HepG2 (cell line): ENCODE measurements around the gene ABCB4. TPM values are rescaled to one million over a fixed set of nuclear protein-coding genes. Genes with fewer than 3 reads are reported as not detected.

Source experiments
- CHCHD3 ChIP-seq: sonication (generic); formaldehyde crosslinking; IDR thresholded peaks from 2 replicates; pipeline ENCODE4 v1.8.0; 2022; ENCODE audit warnings: mild to moderate bottlenecking, missing genetic modification reagents, moderate library complexity
- FOSL1 ChIP-seq: sonication (generic); formaldehyde crosslinking; IDR thresholded peaks from 2 replicates; pipeline ENCODE4 v1.9.0; 2021; ENCODE audit warnings: missing genetic modification reagents, borderline replicate concordance
- HDAC2 ChIP-seq: sonication (generic); formaldehyde crosslinking; IDR thresholded peaks from 2 replicates; pipeline ENCODE4 v1.4.0; 2020; ENCODE audit warnings: missing genetic modification reagents
- JUN ChIP-seq: sonication (generic); formaldehyde crosslinking; IDR thresholded peaks from 2 replicates; pipeline ENCODE4 v1.4.0; 2020; ENCODE audit warnings: mild to moderate bottlenecking, missing genetic modification reagents
- KDM3A ChIP-seq: IDR thresholded peaks from 2 replicates; pipeline ENCODE4 v1.6.1; 2018; ENCODE audit warnings: low read depth, missing compliant biosample characterization
- NCOA5 ChIP-seq: sonication (generic); formaldehyde crosslinking; IDR thresholded peaks from 2 replicates; pipeline ENCODE4 v1.4.0; 2020; ENCODE audit warnings: missing genetic modification reagents
- NFIC ChIP-seq: IDR thresholded peaks from 2 replicates; pipeline ENCODE4 v1.6.1; 2012; ENCODE audit warnings: mild to moderate bottlenecking, low read length, inconsistent platforms
- ZBTB8A ChIP-seq: sonication (generic); formaldehyde crosslinking; IDR thresholded peaks from 2 replicates; pipeline ENCODE4 v1.4.0; 2020; ENCODE audit warnings: mild to moderate bottlenecking, low read depth, missing genetic modification reagents, borderline replicate concordance
- ZNF230 ChIP-seq: sonication (generic); formaldehyde crosslinking; IDR thresholded peaks from 2 replicates; pipeline ENCODE4 v1.4.0; 2020; ENCODE audit warnings: mild to moderate bottlenecking, missing genetic modification reagents
- ZNF337 ChIP-seq: sonication (generic); formaldehyde crosslinking; IDR thresholded peaks from 2 replicates; pipeline ENCODE4 v1.5.1; 2020; ENCODE audit warnings: missing genetic modification reagents, low read depth, mild to moderate bottlenecking, borderline replicate concordance
- ZNF354B ChIP-seq: sonication (generic); formaldehyde crosslinking; IDR thresholded peaks from 2 replicates; pipeline ENCODE4 v1.8.0; 2022; ENCODE audit warnings: mild to moderate bottlenecking, missing genetic modification reagents
- ZNF607 ChIP-seq: sonication (generic); formaldehyde crosslinking; IDR thresholded peaks from 2 replicates; pipeline ENCODE4 v1.5.1; 2020; ENCODE audit warnings: missing genetic modification reagents, mild to moderate bottlenecking, borderline replicate concordance
- ZNF619 ChIP-seq: sonication (generic); formaldehyde crosslinking; IDR thresholded peaks from 2 replicates; pipeline ENCODE4 v1.4.0; 2020; ENCODE audit warnings: mild to moderate bottlenecking, missing genetic modification reagents
- ZNF788 ChIP-seq: sonication (generic); formaldehyde crosslinking; IDR thresholded peaks from 2 replicates; pipeline ENCODE4 v1.5.0; 2020; ENCODE audit warnings: mild to moderate bottlenecking, missing genetic modification reagents, borderline replicate concordance
- polyA plus RNA-seq, 8 experiments: library from polyadenylated mRNA; depleted of rRNA in 3 of 8; stranded (reverse) in 7 of 8; unstranded in 1 of 8; fragments of >200 nt; fragmentation: Illumina TruSeq in 4 of 8; extraction: Trizol in 4 of 8; gene quantifications; 2 replicates each; pipeline versions ENCODE4 v1.2.1 to v1.2.3, GENCODE V29; 2011 to 2016; ENCODE audit warnings: low read depth in 4 of 8, missing spikeins in 1 of 8, mixed read lengths in 1 of 8; ENCODE audit not compliant: insufficient read depth in 1 of 8
- total RNA-seq, 5 experiments: library from RNA; depleted of rRNA; stranded (reverse); fragments of >200 nt; fragmentation: Illumina TruSeq; extraction: Trizol; gene quantifications; 2 replicates each; pipeline ENCODE4 v1.2.3, GENCODE V29; 2016; ENCODE audit warnings: low read depth in 1 of 5
- TF ChIP-seq, protein P1 (sequence below), 2 experiments: sonication (generic) in 1 of 2; formaldehyde crosslinking in 1 of 2; IDR thresholded peaks; 2 replicates each; pipeline versions ENCODE4 v1.4.0 to v1.6.1; 2016 to 2020; ENCODE audit warnings: borderline replicate concordance in 1 of 2, low read depth in 1 of 2, mild to moderate bottlenecking in 1 of 2, missing genetic modification reagents in 1 of 2
- TF ChIP-seq, protein P2 (sequence below): sonication (generic); formaldehyde crosslinking; IDR thresholded peaks from 2 replicates; pipeline ENCODE4 v1.4.0; 2020; ENCODE audit warnings: mild to moderate bottlenecking, missing genetic modification reagents
- TF ChIP-seq, protein P3 (sequence below): sonication (generic); formaldehyde crosslinking; IDR thresholded peaks from 2 replicates; pipeline ENCODE4 v1.4.0; 2020; ENCODE audit warnings: missing genetic modification reagents
- TF ChIP-seq, protein P4 (sequence below): IDR thresholded peaks from 2 replicates; pipeline ENCODE4 v1.6.1; 2016; ENCODE audit warnings: low read depth, control low read depth
- TF ChIP-seq, protein P5 (sequence below): sonication (generic); formaldehyde crosslinking; IDR thresholded peaks from 2 replicates; pipeline ENCODE4 v1.4.0; 2020; ENCODE audit warnings: missing genetic modification reagents

ABCB4 gene
- total and polyA plus RNA-seq, 2 of the 13 experiments (the other 11 are each of a cell fraction or from before 2014, with no cell fraction given) = 18.0 to 32.4 TPM

- TF ChIP-seq NFIC (peak; percentile 83), ZBTB8A (no peak), NCOA5 (CRISPR knock-in tag) (no peak), HDAC2 (CRISPR knock-in tag) (peak; percentile 88), ZNF337 (no peak), JUN (CRISPR knock-in tag) (no peak), ZNF619 (CRISPR knock-in tag) (no peak), ZNF788 (0 out of 2 replicates have a peak, but pooled peaks have one; percentile 56), ZNF607 (CRISPR knock-in tag) (no peak), ZNF354B (CRISPR knock-in tag) (no peak), CHCHD3 (CRISPR knock-in tag) (no peak), FOSL1 (CRISPR knock-in tag) (no peak), ZNF230 (CRISPR knock-in tag) (no peak; the same call in 1 of the 2 replicates), KDM3A (CRISPR knock-in tag) (0 out of 2 replicates have a peak, but pooled peaks have one; percentile 25)
- TF ChIP-seq, protein P1, sequence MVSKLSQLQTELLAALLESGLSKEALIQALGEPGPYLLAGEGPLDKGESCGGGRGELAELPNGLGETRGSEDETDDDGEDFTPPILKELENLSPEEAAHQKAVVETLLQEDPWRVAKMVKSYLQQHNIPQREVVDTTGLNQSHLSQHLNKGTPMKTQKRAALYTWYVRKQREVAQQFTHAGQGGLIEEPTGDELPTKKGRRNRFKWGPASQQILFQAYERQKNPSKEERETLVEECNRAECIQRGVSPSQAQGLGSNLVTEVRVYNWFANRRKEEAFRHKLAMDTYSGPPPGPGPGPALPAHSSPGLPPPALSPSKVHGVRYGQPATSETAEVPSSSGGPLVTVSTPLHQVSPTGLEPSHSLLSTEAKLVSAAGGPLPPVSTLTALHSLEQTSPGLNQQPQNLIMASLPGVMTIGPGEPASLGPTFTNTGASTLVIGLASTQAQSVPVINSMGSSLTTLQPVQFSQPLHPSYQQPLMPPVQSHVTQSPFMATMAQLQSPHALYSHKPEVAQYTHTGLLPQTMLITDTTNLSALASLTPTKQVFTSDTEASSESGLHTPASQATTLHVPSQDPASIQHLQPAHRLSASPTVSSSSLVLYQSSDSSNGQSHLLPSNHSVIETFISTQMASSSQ (IDR thresholded peaks at IDR 0.05; ENCODE audit: low read depth) = no peak
- TF ChIP-seq, protein P1 (CRISPR knock-in tag; IDR thresholded peaks at IDR 0.05; ENCODE audit: borderline replicate concordance) = no peak; the same call in 1 of the 2 replicates
- TF ChIP-seq, protein P2, sequence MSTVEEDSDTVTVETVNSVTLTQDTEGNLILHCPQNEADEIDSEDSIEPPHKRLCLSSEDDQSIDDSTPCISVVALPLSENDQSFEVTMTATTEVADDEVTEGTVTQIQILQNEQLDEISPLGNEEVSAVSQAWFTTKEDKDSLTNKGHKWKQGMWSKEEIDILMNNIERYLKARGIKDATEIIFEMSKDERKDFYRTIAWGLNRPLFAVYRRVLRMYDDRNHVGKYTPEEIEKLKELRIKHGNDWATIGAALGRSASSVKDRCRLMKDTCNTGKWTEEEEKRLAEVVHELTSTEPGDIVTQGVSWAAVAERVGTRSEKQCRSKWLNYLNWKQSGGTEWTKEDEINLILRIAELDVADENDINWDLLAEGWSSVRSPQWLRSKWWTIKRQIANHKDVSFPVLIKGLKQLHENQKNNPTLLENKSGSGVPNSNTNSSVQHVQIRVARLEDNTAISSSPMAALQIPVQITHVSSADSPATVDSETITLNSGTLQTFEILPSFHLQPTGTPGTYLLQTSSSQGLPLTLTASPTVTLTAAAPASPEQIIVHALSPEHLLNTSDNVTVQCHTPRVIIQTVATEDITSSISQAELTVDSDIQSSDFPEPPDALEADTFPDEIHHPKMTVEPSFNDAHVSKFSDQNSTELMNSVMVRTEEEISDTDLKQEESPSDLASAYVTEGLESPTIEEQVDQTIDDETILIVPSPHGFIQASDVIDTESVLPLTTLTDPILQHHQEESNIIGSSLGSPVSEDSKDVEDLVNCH (CRISPR knock-in tag) = no peak
- TF ChIP-seq, protein P3, sequence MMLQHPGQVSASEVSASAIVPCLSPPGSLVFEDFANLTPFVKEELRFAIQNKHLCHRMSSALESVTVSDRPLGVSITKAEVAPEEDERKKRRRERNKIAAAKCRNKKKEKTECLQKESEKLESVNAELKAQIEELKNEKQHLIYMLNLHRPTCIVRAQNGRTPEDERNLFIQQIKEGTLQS = no peak; the same call in 1 of the 2 replicates
- TF ChIP-seq, protein P4, sequence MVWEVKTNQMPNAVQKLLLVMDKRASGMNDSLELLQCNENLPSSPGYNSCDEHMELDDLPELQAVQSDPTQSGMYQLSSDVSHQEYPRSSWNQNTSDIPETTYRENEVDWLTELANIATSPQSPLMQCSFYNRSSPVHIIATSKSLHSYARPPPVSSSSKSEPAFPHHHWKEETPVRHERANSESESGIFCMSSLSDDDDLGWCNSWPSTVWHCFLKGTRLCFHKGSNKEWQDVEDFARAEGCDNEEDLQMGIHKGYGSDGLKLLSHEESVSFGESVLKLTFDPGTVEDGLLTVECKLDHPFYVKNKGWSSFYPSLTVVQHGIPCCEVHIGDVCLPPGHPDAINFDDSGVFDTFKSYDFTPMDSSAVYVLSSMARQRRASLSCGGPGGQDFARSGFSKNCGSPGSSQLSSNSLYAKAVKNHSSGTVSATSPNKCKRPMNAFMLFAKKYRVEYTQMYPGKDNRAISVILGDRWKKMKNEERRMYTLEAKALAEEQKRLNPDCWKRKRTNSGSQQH (CRISPR knock-in tag) = no peak
- TF ChIP-seq, protein P5, sequence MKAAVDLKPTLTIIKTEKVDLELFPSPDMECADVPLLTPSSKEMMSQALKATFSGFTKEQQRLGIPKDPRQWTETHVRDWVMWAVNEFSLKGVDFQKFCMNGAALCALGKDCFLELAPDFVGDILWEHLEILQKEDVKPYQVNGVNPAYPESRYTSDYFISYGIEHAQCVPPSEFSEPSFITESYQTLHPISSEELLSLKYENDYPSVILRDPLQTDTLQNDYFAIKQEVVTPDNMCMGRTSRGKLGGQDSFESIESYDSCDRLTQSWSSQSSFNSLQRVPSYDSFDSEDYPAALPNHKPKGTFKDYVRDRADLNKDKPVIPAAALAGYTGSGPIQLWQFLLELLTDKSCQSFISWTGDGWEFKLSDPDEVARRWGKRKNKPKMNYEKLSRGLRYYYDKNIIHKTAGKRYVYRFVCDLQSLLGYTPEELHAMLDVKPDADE (CRISPR knock-in tag) = no peak
These were observed 11.5 kb downstream of the ABCB4 start (continued) for GRCh38 chr7:87463982-87464381.
